Measurements from ENCODE around the gene ATN1. TPM values are rescaled to one million over a fixed set of nuclear protein-coding genes. Genes with fewer than 3 reads are reported as not detected.

Gene ATN1
- total and polyA plus RNA-seq, 3 donors from 2014 or later, result 40.5 to 73.2 (median 63.4) TPM

DNA sequence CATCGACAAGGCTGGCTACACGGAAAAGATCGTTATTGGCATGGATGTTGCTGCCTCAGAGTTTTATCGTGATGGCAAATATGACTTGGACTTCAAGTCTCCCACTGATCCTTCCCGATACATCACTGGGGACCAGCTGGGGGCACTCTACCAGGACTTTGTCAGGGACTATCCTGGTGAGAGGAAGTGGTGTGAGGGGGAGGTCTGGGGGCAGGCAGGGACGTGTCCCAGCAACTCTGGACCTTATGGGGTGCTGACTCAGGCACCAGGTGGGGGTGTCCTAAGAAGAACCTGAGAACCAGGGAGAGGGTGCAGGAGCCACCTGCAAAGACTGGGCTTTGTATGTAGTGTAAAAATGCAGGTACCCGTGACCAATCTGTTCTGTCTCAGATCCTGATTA is 8.2 kb upstream of the ATN1 start:
- no peaks in the 10 kb centered on the region for H3K27me3 ChIP-seq
- intact Hi-C loops (cut with DNase I; ENCODE audit: low total_unique reads), result no loop called here
- H3K36me3 ChIP-seq (ENCODE audit: low read depth, missing control alignments), result no peaks in the 10 kb centered on the region

DNA sequence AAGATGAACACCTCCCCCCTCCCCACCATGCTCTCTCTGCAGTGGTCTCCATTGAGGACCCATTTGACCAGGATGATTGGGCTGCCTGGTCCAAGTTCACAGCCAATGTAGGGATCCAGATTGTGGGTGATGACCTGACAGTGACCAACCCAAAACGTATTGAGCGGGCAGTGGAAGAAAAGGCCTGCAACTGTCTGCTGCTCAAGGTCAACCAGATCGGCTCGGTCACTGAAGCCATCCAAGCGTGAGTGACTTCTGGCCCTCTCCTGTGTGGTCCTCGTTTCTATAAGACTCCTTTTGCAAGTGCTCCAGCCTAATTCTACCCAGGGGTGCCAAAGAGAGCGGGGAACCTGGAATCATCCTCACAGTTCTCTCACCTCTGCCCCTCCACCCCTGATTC is 6.2 kb upstream of the ATN1 start:
- Histone ChIP-seq H3K4me3 (no peak overlapping the region), H3K27me3 (no peaks in the 10 kb centered on the region), H3K27ac (no peak overlapping the region), H3K4me1 (peaks cover 25% of the 10 kb centered on the region), H3K9me3 (no peaks in the 10 kb centered on the region), H3K36me3 (ENCODE audit: low read depth, missing control alignments) (no peaks in the 10 kb centered on the region)
- intact Hi-C loops (cut with DNase I; ENCODE audit: low total_unique reads), result no loop called here
- TF ChIP-seq, protein P1, sequence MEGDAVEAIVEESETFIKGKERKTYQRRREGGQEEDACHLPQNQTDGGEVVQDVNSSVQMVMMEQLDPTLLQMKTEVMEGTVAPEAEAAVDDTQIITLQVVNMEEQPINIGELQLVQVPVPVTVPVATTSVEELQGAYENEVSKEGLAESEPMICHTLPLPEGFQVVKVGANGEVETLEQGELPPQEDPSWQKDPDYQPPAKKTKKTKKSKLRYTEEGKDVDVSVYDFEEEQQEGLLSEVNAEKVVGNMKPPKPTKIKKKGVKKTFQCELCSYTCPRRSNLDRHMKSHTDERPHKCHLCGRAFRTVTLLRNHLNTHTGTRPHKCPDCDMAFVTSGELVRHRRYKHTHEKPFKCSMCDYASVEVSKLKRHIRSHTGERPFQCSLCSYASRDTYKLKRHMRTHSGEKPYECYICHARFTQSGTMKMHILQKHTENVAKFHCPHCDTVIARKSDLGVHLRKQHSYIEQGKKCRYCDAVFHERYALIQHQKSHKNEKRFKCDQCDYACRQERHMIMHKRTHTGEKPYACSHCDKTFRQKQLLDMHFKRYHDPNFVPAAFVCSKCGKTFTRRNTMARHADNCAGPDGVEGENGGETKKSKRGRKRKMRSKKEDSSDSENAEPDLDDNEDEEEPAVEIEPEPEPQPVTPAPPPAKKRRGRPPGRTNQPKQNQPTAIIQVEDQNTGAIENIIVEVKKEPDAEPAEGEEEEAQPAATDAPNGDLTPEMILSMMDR (IDR thresholded peaks at IDR 0.05), result no peak
- TF ChIP-seq POLR2A (IDR thresholded peaks at IDR 0.05), result no peak
- 65 to 75% methylated on average over 7 of the region's 7 CpGs for WGBS, 2 donors
- DNase-seq, result no peak

More for the DNA sequence above, 8.2 kb upstream of the ATN1 start:
- TF ChIP-seq POLR2A (IDR thresholded peaks at IDR 0.05), result no peak
- TF ChIP-seq, protein P1 (IDR thresholded peaks at IDR 0.05), result no peak
- WGBS, 2 donors, result 68 to 72% methylated on average over 7 of the region's 7 CpGs
- DNase-seq, result no peak
- Histone ChIP-seq H3K4me3 (no peak overlapping the region), H3K9me3 (no peaks in the 10 kb centered on the region), H3K4me1 (peaks cover 16% of the 10 kb centered on the region), H3K27ac (no peak overlapping the region)

DNA sequence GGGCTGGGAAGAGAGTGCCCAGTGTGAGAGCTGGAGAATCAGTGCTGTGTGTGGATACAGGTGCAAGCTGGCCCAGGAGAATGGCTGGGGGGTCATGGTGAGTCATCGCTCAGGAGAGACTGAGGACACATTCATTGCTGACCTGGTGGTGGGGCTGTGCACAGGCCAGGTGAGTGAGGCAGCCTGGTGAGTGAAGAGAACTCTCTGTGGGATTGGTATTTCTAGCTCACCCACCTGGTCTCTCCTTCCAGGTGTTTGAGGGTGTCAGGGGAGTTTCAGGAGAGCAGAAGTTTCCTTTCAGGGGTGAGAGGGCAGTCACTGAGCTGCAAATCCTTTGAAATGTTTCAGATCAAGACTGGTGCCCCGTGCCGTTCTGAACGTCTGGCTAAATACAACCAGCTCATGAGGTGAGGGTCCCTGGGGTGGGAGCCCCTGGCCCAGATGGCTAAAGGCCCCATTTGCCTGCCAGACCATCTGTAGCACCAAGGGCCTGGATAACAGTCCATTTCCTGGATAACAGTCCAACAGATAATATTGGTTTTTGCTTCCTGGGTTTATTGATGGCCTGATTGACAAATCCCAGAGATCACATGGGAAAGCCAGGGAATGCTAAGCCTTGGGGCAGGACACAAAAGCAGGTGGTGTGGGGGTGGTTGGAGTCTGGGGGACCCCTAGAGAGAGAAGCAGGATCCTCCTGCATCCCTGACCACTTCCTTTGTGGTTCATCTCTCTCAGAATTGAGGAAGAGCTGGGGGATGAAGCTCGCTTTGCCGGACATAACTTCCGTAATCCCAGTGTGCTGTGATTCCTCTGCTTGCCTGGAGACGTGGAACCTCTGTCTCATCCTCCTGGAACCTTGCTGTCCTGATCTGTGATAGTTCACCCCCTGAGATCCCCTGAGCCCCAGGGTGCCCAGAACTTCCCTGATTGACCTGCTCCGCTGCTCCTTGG is 5.5 kb upstream of the ATN1 start:
- no peak for DNase-seq
- no peaks in the 10 kb centered on the region for H3K36me3 ChIP-seq (ENCODE audit: low read depth, missing control alignments)

DNA sequence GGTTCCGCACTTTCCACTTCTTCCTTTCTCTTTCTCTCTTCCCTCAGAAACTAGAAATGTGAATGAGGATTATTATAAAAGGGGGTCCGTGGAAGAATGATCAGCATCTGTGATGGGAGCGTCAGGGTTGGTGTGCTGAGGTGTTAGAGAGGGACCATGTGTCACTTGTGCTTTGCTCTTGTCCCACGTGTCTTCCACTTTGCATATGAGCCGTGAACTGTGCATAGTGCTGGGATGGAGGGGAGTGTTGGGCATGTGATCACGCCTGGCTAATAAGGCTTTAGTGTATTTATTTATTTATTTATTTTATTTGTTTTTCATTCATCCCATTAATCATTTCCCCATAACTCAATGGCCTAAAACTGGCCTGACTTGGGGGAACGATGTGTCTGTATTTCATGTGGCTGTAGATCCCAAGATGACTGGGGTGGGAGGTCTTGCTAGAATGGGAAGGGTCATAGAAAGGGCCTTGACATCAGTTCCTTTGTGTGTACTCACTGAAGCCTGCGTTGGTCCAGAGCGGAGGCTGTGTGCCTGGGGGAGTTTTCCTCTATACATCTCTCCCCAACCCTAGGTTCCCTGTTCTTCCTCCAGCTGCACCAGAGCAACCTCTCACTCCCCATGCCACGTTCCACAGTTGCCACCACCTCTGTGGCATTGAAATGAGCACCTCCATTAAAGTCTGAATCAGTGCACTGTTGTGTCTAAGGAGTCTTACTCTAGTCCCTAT is 4.6 kb upstream of the ATN1 start:
- intact Hi-C loops (cut with DNase I; ENCODE audit: low total_unique reads), result no loop called here
- H3K27ac ChIP-seq, result no peak overlapping the region
- H3K4me3 ChIP-seq, result no peak overlapping the region
- no peaks in the 10 kb centered on the region for H3K9me3 ChIP-seq
- DNase-seq, result no peak
- TF ChIP-seq, protein P1 (IDR thresholded peaks at IDR 0.05), result no peak
- TF ChIP-seq POLR2A (IDR thresholded peaks at IDR 0.05), result no peak
- no peaks in the 10 kb centered on the region for H3K36me3 ChIP-seq (ENCODE audit: low read depth, missing control alignments)
- 78 to 79% methylated on average over 10 of the region's 10 CpGs for WGBS, 2 donors
- no peaks in the 10 kb centered on the region for H3K27me3 ChIP-seq
- H3K4me1 ChIP-seq, result peaks cover 25% of the 10 kb centered on the region

More for the DNA sequence above, 5.5 kb upstream of the ATN1 start:
- TF ChIP-seq, protein P1 (IDR thresholded peaks at IDR 0.05), result no peak
- no peak overlapping the region for H3K27ac ChIP-seq
- no peaks in the 10 kb centered on the region for H3K27me3 ChIP-seq
- H3K4me3 ChIP-seq, result no peak overlapping the region
- H3K9me3 ChIP-seq, result no peaks in the 10 kb centered on the region
- WGBS, 2 donors, result 88 to 90% methylated on average over 6 to 9 of the region's 9 CpGs
- intact Hi-C loops (cut with DNase I; ENCODE audit: low total_unique reads), result no loop called here
- peaks cover 25% of the 10 kb centered on the region for H3K4me1 ChIP-seq
